OCI-LY1 (cell line): Measurements from ENCODE around the gene FAM81A.

Source experiments
- H2AFZ ChIP-seq: fragments of 200-600 bp; sonication (generic), shearing (Covaris generic); 2 replicates; pipeline ENCODE4 v1.6.0; 2014; ENCODE audit warnings: antibody characterized with exemption, mild to moderate bottlenecking, low read length
- H3F3A ChIP-seq: fragments of 200-600 bp; sonication (generic), shearing (Covaris generic); 2 replicates; pipeline ENCODE4 v1.6.0; 2014; ENCODE audit warnings: mild to moderate bottlenecking, antibody characterized with exemption, low read length, moderate library complexity; ENCODE audit not compliant: insufficient read depth
- H3K27ac ChIP-seq: fragments of 200-600 bp; sonication (generic); 2 replicates; pipeline ENCODE4 v1.5.1; 2014; ENCODE audit warnings: low read length, mixed run types, mild to moderate bottlenecking, low read depth; ENCODE audit not compliant: poor library complexity, severe bottlenecking
- H3K27me3 ChIP-seq: fragments of 200-600 bp; sonication (generic); 2 replicates; pipeline ENCODE4 v1.6.0; 2014; ENCODE audit warnings: antibody characterized with exemption, mild to moderate bottlenecking, low read length, moderate library complexity; ENCODE audit not compliant: insufficient read depth
- H3K36me3 ChIP-seq: fragments of 200-600 bp; sonication (generic); 2 replicates; pipeline ENCODE4 v1.6.1; 2014; ENCODE audit warnings: mild to moderate bottlenecking, antibody characterized with exemption, low read length, moderate library complexity, mixed read lengths; ENCODE audit not compliant: insufficient read depth
- H3K4me1 ChIP-seq: fragments of 200-600 bp; sonication (generic); 2 replicates; pipeline ENCODE4 v1.5.1; 2014; ENCODE audit warnings: mild to moderate bottlenecking, low read length, moderate library complexity; ENCODE audit not compliant: insufficient read depth, severe bottlenecking
- H3K4me2 ChIP-seq: fragments of 200-600 bp; sonication (generic), shearing (Covaris generic); 2 replicates; pipeline ENCODE4 v1.6.1; 2014; ENCODE audit warnings: low read length
- H3K4me3 ChIP-seq: fragments of 200-600 bp; sonication (generic); 2 replicates; pipeline ENCODE4 v1.5.1; 2014; ENCODE audit warnings: low read length, low read depth, mild to moderate bottlenecking, mixed read lengths; ENCODE audit not compliant: poor library complexity, severe bottlenecking
- H3K79me2 ChIP-seq: fragments of 200-600 bp; shearing (Covaris generic); 2 replicates; pipeline ENCODE4 v1.6.1; 2016; ENCODE audit warnings: mixed run types, low read length, mixed read lengths; ENCODE audit not compliant: insufficient read depth
- H3K9ac ChIP-seq: fragments of 200-600 bp; sonication (generic), shearing (Covaris generic); 2 replicates; pipeline ENCODE4 v1.6.1; 2014; ENCODE audit warnings: mild to moderate bottlenecking, low read length, mixed read lengths
- H3K9me2 ChIP-seq: fragments of 200-600 bp; sonication (generic), shearing (Covaris generic); 2 replicates; pipeline ENCODE4 v1.6.1; 2014; ENCODE audit warnings: low read depth, mild to moderate bottlenecking, low read length, mixed read lengths
- H3K9me3 ChIP-seq: fragments of 200-600 bp; shearing (Covaris generic); 2 replicates; pipeline ENCODE4 v1.6.1; 2014; ENCODE audit warnings: low read length, mixed read lengths
- H4K20me1 ChIP-seq: fragments of 200-600 bp; sonication (generic), shearing (Covaris generic); 2 replicates; pipeline ENCODE4 v1.6.0; 2016; ENCODE audit warnings: mild to moderate bottlenecking, low read length; ENCODE audit not compliant: insufficient read depth
- EZH2 ChIP-seq: fragments of 200-600 bp; sonication (generic), shearing (Covaris generic); IDR thresholded peaks from 2 replicates; pipeline ENCODE4 v1.8.0; 2017; ENCODE audit warnings: borderline replicate concordance, mixed run types, mild to moderate bottlenecking, antibody characterized with exemption, low read length, moderate library complexity, mixed read lengths
- TF ChIP-seq, protein P1 (sequence below): fragments of 200-600 bp; sonication (generic), shearing (Covaris generic); IDR thresholded peaks from 2 replicates; pipeline ENCODE4 v1.5.1; 2017; ENCODE audit warnings: mild to moderate bottlenecking, antibody characterized with exemption, low read length, moderate library complexity, mixed read lengths

Gene FAM81A

GRCh38 chr15:59456114-59456513 lies 18.1 kb downstream of the FAM81A start:
- Histone ChIP-seq H3K9ac (no peak overlapping the region), H3K9me3 (no peaks in the 10 kb centered on the region; the same call in 1 of the 2 replicates), H3K9me2 (no peaks in the 10 kb centered on the region), H2AFZ (no peak overlapping the region), H3F3A (no peaks in the 10 kb centered on the region), H3K4me2 (no peak overlapping the region), H3K79me2 (peaks cover 12% of the 10 kb centered on the region; the same call in 1 of the 2 replicates), H4K20me1 (no peaks in the 10 kb centered on the region), H3K36me3 (peaks cover 51% of the 10 kb centered on the region), H3K27ac (peak overlapping the region; percentile 32), H3K4me1 (no peaks in the 10 kb centered on the region), H3K4me3 (no peak overlapping the region), H3K27me3 (no peaks in the 10 kb centered on the region)
- TF ChIP-seq, protein P1, sequence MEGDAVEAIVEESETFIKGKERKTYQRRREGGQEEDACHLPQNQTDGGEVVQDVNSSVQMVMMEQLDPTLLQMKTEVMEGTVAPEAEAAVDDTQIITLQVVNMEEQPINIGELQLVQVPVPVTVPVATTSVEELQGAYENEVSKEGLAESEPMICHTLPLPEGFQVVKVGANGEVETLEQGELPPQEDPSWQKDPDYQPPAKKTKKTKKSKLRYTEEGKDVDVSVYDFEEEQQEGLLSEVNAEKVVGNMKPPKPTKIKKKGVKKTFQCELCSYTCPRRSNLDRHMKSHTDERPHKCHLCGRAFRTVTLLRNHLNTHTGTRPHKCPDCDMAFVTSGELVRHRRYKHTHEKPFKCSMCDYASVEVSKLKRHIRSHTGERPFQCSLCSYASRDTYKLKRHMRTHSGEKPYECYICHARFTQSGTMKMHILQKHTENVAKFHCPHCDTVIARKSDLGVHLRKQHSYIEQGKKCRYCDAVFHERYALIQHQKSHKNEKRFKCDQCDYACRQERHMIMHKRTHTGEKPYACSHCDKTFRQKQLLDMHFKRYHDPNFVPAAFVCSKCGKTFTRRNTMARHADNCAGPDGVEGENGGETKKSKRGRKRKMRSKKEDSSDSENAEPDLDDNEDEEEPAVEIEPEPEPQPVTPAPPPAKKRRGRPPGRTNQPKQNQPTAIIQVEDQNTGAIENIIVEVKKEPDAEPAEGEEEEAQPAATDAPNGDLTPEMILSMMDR = no peak
- TF ChIP-seq EZH2 = no peak

DNA sequence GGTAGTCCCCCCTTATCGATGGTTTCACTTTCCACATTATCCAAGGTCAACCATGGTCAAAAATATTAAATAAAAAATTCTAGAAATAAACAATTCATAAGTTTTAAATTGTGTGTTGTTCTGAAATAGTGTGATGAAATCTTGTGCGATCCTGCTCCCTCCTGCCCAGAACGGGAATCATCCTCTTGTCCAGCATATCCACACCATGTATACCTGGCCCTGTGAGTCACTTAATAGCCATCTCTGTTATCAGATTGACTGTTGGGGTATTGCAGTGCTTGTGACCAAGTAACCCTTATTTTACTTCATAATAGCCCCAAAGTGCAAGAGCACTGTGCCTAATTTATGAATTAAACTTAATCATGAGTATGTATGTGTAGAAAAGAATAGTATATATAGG lies 19.1 kb downstream of the FAM81A start:
- Histone ChIP-seq H3K9me2 (no peaks in the 10 kb centered on the region), H3K4me2 (no peak overlapping the region), H3K27me3 (no peaks in the 10 kb centered on the region), H2AFZ (no peak overlapping the region), H3K4me1 (no peaks in the 10 kb centered on the region), H4K20me1 (no peaks in the 10 kb centered on the region), H3K9me3 (peaks cover 4% of the 10 kb centered on the region), H3K9ac (no peak overlapping the region), H3F3A (no peaks in the 10 kb centered on the region), H3K4me3 (no peak overlapping the region), H3K79me2 (peaks cover 10% of the 10 kb centered on the region; the same call in 1 of the 2 replicates), H3K27ac (no peak overlapping the region), H3K36me3 (peaks cover 52% of the 10 kb centered on the region)
- TF ChIP-seq, protein P1 = no peak
- no peak for TF ChIP-seq EZH2

DNA sequence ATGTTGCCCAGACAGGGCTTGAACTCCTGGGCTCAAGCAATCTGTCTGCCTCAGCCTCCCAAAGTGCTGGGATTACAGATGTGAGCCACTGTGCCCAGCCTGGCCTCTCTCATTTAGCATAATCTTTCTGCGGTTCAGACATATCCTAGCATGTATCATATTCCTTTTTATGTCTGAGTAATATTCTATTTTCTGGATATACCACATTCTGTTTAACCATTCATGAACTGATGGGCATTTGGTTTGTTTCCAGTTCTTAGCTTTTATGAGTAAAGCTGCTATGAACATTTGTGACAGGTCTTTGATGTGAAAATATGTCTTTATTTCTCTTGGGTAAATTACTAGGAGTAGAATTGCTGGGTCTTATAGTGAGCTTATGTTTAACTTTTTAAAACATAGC lies 23.5 kb downstream of the FAM81A start:
- Histone ChIP-seq H3K4me1 (no peaks in the 10 kb centered on the region), H2AFZ (no peak overlapping the region), H3F3A (no peaks in the 10 kb centered on the region), H3K9ac (no peak overlapping the region), H4K20me1 (no peaks in the 10 kb centered on the region), H3K27me3 (no peaks in the 10 kb centered on the region), H3K36me3 (peaks cover 87% of the 10 kb centered on the region), H3K9me2 (no peaks in the 10 kb centered on the region), H3K27ac (no peak overlapping the region), H3K79me2 (peaks cover 16% of the 10 kb centered on the region), H3K4me2 (no peak overlapping the region), H3K4me3 (no peak overlapping the region), H3K9me3 (peaks cover 13% of the 10 kb centered on the region)
- TF ChIP-seq EZH2 = no peak
- TF ChIP-seq, protein P1 = no peak
